Activated gamma-delta T cell treated with anti-CD3 and anti-CD28 coated beads, Interleukin-2, amount 50 U/mL, for 16 hours (primary cell): ENCODE results near the gene ZNF658.
"Not testable (repeated sequence)": the region's sequence is repeated elsewhere in the genome, so short reads cannot be mapped to it uniquely, and the experiment has no call there.

ENCODE experiments used
- DNase-seq: peaks from one replicate; pipeline ENCODE4 v3.0.0-alpha.2; 2020; ENCODE audit warnings: low read depth

ZNF658 gene

GRCh38 chr9:66900490-66901131, at the start of gene ZNF658:
Gene ZNF658, plus strand, starts transcription at chr9:66900725. Its CDS starts 2,837 bp downstream, at chr9:66903562.
- peak; percentile 41 for DNase-seq

- not testable (repeated sequence) for DNase-seq
These were observed 38.8 kb upstream of the ZNF658 start for GRCh38 chr9:66861732-66862131.

- DNase-seq = not testable (repeated sequence)
These were observed 31.9 kb upstream of the ZNF658 start for GRCh38 chr9:66868660-66869059.

GRCh38 chr9:66880605-66881004, 19.9 kb upstream of the ZNF658 start:
- not testable (repeated sequence) for DNase-seq

GRCh38 chr9:66881847-66882246, 18.7 kb upstream of the ZNF658 start:
- not testable (repeated sequence) for DNase-seq

- DNase-seq = not testable (repeated sequence)
These were observed 10.2 kb upstream of the ZNF658 start for GRCh38 chr9:66890334-66890733.

- not testable (repeated sequence) for DNase-seq
These were observed 616 bp downstream of the ZNF658 start for GRCh38 chr9:66901141-66901540.

GRCh38 chr9:66909560-66909959, 9.0 kb downstream of the ZNF658 start:
- not testable (repeated sequence) for DNase-seq

GRCh38 chr9:66920072-66920471, 19.5 kb downstream of the ZNF658 start:
- not testable (repeated sequence) for DNase-seq

GRCh38 chr9:66936194-66936870, 35.8 kb downstream of the ZNF658 start:
- not testable (repeated sequence) for DNase-seq

- DNase-seq = not testable (repeated sequence)
These were observed 37.1 kb downstream of the ZNF658 start for GRCh38 chr9:66937662-66938061.

GRCh38 chr9:66938322-66938721, 37.8 kb downstream of the ZNF658 start:
- DNase-seq = not testable (repeated sequence)

GRCh38 chr9:66939878-66940830, 39.6 kb downstream of the ZNF658 start:
- DNase-seq = not testable (repeated sequence)

GRCh38 chr9:66942400-66943155, 42.1 kb downstream of the ZNF658 start:
- not testable (repeated sequence) for DNase-seq

- not testable (repeated sequence) for DNase-seq
These were observed 52.1 kb downstream of the ZNF658 start for GRCh38 chr9:66952576-66952975.
